ENCODE data around the gene SLC39A10. TPM values are rescaled to one million over a fixed set of nuclear protein-coding genes. Genes with fewer than 3 reads are reported as not detected.

SLC39A10 gene
- total and polyA plus RNA-seq, 10 of the 15 experiments (the other 5 are each of a cell fraction or from before 2014, with no cell fraction given): 2.0 to 23.6 (median 7.9) TPM

- TF ChIP-seq SIX5 (IDR thresholded peaks at IDR 0.05; ENCODE audit: low read depth, low read length, severe bottlenecking): no peak
- no peak for TF ChIP-seq FOXK2 (IDR thresholded peaks at IDR 0.05)
- no peak for TF ChIP-seq RB1 (IDR thresholded peaks at IDR 0.05; ENCODE audit: borderline replicate concordance)
- no peak for TF ChIP-seq NFYA (IDR thresholded peaks at IDR 0.05; ENCODE audit: borderline replicate concordance, low read depth, low read length)
- TF ChIP-seq, protein P1, sequence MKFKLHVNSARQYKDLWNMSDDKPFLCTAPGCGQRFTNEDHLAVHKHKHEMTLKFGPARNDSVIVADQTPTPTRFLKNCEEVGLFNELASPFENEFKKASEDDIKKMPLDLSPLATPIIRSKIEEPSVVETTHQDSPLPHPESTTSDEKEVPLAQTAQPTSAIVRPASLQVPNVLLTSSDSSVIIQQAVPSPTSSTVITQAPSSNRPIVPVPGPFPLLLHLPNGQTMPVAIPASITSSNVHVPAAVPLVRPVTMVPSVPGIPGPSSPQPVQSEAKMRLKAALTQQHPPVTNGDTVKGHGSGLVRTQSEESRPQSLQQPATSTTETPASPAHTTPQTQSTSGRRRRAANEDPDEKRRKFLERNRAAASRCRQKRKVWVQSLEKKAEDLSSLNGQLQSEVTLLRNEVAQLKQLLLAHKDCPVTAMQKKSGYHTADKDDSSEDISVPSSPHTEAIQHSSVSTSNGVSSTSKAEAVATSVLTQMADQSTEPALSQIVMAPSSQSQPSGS (IDR thresholded peaks at IDR 0.05; ENCODE audit: low read length): no peak
- TF ChIP-seq SUZ12 (IDR thresholded peaks at IDR 0.05; ENCODE audit: unreplicated experiment): no peak
- TF ChIP-seq HDAC6 (IDR thresholded peaks at IDR 0.05; ENCODE audit: unreplicated experiment): no peak
- TF ChIP-seq USF2 (IDR thresholded peaks at IDR 0.05; ENCODE audit: borderline replicate concordance, low read depth, low read length): no peak
- H3K4me1 ChIP-seq (ENCODE audit: control insufficient read depth, insufficient read depth, low read length): no peaks in the 10 kb centered on the region
- no peaks in the 10 kb centered on the region for H3K79me2 ChIP-seq (ENCODE audit: control insufficient read depth, insufficient read depth, low read length)
- ChIA-PET RAD21 (ENCODE audit: unreplicated experiment) (interaction anchor here (1.4 kb wide), 1 partner anchor 27 kb away, joined by 5 read pairs; no protein-coding TSS in a partner anchor), SMC1A (ENCODE audit: uncharacterized antibody, unreplicated experiment) (interaction anchor here (0.8 kb wide), 1 partner anchor 72 kb away, joined by 4 read pairs; no protein-coding TSS in a partner anchor), POLR2A (no interaction called here), CTCF (interaction anchor here (1.3 to 1.4 kb wide), 2 partner anchors 12 to 58 kb away, joined by 3 to 5 read pairs; no protein-coding TSS in a partner anchor)
- no peak overlapping the region for H3K4me3 ChIP-seq
- WGBS (ENCODE audit: insufficient coverage, insufficient replicate concordance, low lambda C conversion rate, missing lambda C conversion rate): 59% methylated on average over 4 of the region's 4 CpGs
- no peaks in the 10 kb centered on the region for H4K20me1 ChIP-seq (ENCODE audit: control insufficient read depth, insufficient read depth)
- in situ Hi-C loops (cut with MboI): no loop called here
- ATAC-seq: no peak
- no peaks in the 10 kb centered on the region for H3K36me3 ChIP-seq (ENCODE audit: control insufficient read depth in 2 of 2, insufficient read depth in 2 of 2, low read length in 1 of 2)
- H3K9me3 ChIP-seq (replicated peaks; ENCODE audit: control insufficient read depth, insufficient read depth, low read length): no peaks in the 10 kb centered on the region; the same call in 2 of the 3 replicates
- no peak overlapping the region for H2AFZ ChIP-seq (ENCODE audit: control insufficient read depth, low read depth, low read length)
- no peak overlapping the region for H3K4me2 ChIP-seq (ENCODE audit: control insufficient read depth, insufficient read depth)
- intact Hi-C loops (cut with micrococcal nuclease; ENCODE audit: unreplicated experiment): no loop called here
- H3K27ac ChIP-seq (ENCODE audit: control insufficient read depth, insufficient read depth): no peak overlapping the region
- no TSS peak for BruUV-seq (replicated peaks)
- no peak for FAIRE-seq
- no peak for DNase-seq (ENCODE audit: low read depth, low spot score)
- no peak overlapping the region for H3K9ac ChIP-seq (ENCODE audit: control insufficient read depth, insufficient read depth, low read length)
- no peaks in the 10 kb centered on the region for H3K27me3 ChIP-seq (replicated peaks in 1 of 2; ENCODE audit: control insufficient read depth in 2 of 2, insufficient read depth in 2 of 2, low read length in 1 of 2)
These were observed 23.5 kb upstream of the SLC39A10 start for GRCh38 chr2:195633573-195633870.

Measured in GM12878 (cell line).